Ovary (tissue), 9 donors: ENCODE results near the gene CELF1. TPM values are rescaled to one million over a fixed set of nuclear protein-coding genes. Genes with fewer than 3 reads are reported as not detected.
"Not testable (repeated sequence)": the region's sequence is repeated elsewhere in the genome, so short reads cannot be mapped to it uniquely, and the experiment has no call there.

ENCODE experiments used
- DNase-seq, 5 donors: peaks; one replicate each; pipeline ENCODE4 v3.0.0-alpha.2; 2019 to 2020
- H3K27ac ChIP-seq, 2 donors: fragments of 200-600 bp; one replicate each; pipeline versions ENCODE4 v1.5.1 to v1.8.0; 2019 to 2022
- H3K27me3 ChIP-seq: fragments of 200-600 bp; one replicate; pipeline ENCODE4 v1.8.0; 2022
- H3K36me3 ChIP-seq: fragments of 200-600 bp; sonication (generic); one replicate; pipeline ENCODE4 v1.5.1; 2019
- H3K4me1 ChIP-seq: one replicate; pipeline ENCODE4 v1.8.1; 2013; ENCODE audit warnings: mild to moderate bottlenecking, moderate library complexity; ENCODE audit not compliant: insufficient read depth
- H3K4me3 ChIP-seq: fragments of 200-600 bp; sonication (generic); one replicate; pipeline ENCODE4 v1.5.1; 2017
- H3K9me3 ChIP-seq, 2 donors: fragments of 200-600 bp in 1 of 2; sonication (generic) in 1 of 2; one replicate each; pipeline versions ENCODE4 v1.5.1 to v1.8.1; 2013 to 2019; ENCODE audit warnings: mild to moderate bottlenecking in 1 of 2, moderate library complexity in 1 of 2
- EP300 ChIP-seq: sonication (generic); formaldehyde crosslinking; IDR thresholded peaks from one replicate; pipeline ENCODE4 v1.6.1; 2017; ENCODE audit warnings: antibody characterized with exemption
- POLR2A ChIP-seq: fragments of 450-650 bp; IDR thresholded peaks from one replicate; pipeline ENCODE4 v1.6.1; 2017; ENCODE audit warnings: antibody characterized with exemption, mild to moderate bottlenecking, moderate library complexity
- WGBS, 3 donors: extraction: QIAGEN DNeasy Blood & Tissue Kit in 1 of 3; methylation state at CpG; one replicate each; pipeline versions ENCODE4 v1.1.5 to v1.1.7; 2013 to 2017; 5-methylcytosine and 5-hydroxymethylcytosine counted together
- intact Hi-C, 4 donors: fragments of 100-400 bp; cut with DNase I; formaldehyde crosslinking; loops; one replicate each; pipeline versions ENCODE4 v1.11.0 to v1.15.1; 2022 to 2023
- polyA plus RNA-seq, 2 donors: library from polyadenylated mRNA; stranded (reverse); fragments of 200-250 nt in 1 of 2; fragments of 350-450 nt in 1 of 2; fragmentation: Illumina TruSeq in 1 of 2; extraction: RNeasy Lipid Tissue Mini Kit (QIAGEN cat#74804) in 1 of 2; gene quantifications; one replicate each; pipeline ENCODE4 v1.2.3, GENCODE V29; 2013 to 2014
- total RNA-seq, 7 donors: library from RNA; depleted of rRNA in 2 of 7; stranded (reverse); fragments of >200 nt in 2 of 7; fragmentation: NEBNext Ultra II Directional in 3 of 7; extraction: Animal tissue kit (Norgen Biotek cat#: 25700) in 3 of 7; gene quantifications; one replicate each; pipeline versions ENCODE4 v1.1.0 to v1.2.4, GENCODE V29; 2016 to 2023
- TF ChIP-seq, protein P1 (sequence below), 3 donors: fragments of 450-650 bp in 2 of 3; fragments of 200-600 bp in 1 of 3; IDR thresholded peaks; one replicate each; pipeline versions ENCODE4 v1.5.1 to v1.8.0; 2016 to 2022; ENCODE audit warnings: antibody characterized with exemption in 3 of 3, mild to moderate bottlenecking in 1 of 3
- donor health status: DM: no; HTN: no; CAD: no; lungs with moderate emphysema.
- donor health status: DM: no; HTN: no; CAD: no.
- donor health status: Bipolar disorder and iron deficiency.
- donor health status: DM: yes; HTN: yes; CAD: no.
- donor health status: DM: no; HTN: no; CAD: no.
- donor health status: DM: yes; HTN: yes; CAD: no.

The CELF1 gene
- total and polyA plus RNA-seq, 9 donors, result 25.0 to 109 (median 71.5) TPM

DNA sequence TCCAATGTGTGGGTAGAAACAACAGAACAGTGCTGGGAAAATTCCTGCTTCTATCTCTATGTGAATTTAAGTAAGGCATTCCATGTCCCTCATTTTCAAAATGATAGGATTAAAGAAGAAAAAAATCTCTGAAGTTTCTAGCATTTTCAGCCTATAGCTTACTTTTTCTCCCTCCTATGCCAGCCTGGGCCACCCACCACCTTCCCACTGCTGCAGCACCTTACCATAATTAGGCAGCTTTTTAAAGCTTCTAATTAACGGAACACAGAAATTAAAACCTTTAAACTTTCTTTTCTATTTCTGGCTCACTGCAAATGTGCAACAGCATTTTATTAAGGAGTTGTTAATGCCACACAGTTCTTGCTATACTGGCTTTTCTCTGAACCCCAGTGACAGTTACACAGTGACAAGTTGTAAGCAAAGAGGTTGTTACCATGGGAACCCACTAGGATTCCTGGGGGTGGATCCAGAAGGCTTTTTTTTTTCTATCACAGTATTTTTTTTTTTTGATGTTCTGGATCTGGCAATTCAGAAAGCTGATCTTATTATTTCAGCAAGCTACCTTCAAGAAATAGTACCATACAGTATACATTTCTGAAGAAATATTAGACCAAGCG, 20.2 kb downstream of the CELF1 start:
- WGBS, 3 donors, result 62 to 67% (median 64%) methylated on average over 2 of the region's 2 CpGs
- Histone ChIP-seq H3K27ac (no peak overlapping the region), H3K4me1 (peaks cover 18% of the 10 kb centered on the region), H3K4me3 (no peak overlapping the region), H3K27me3 (no peaks in the 10 kb centered on the region), H3K36me3 (no peaks in the 10 kb centered on the region), H3K9me3 (no peaks in the 10 kb centered on the region)
- intact Hi-C loops, result no loop called here
- TF ChIP-seq, protein P1, sequence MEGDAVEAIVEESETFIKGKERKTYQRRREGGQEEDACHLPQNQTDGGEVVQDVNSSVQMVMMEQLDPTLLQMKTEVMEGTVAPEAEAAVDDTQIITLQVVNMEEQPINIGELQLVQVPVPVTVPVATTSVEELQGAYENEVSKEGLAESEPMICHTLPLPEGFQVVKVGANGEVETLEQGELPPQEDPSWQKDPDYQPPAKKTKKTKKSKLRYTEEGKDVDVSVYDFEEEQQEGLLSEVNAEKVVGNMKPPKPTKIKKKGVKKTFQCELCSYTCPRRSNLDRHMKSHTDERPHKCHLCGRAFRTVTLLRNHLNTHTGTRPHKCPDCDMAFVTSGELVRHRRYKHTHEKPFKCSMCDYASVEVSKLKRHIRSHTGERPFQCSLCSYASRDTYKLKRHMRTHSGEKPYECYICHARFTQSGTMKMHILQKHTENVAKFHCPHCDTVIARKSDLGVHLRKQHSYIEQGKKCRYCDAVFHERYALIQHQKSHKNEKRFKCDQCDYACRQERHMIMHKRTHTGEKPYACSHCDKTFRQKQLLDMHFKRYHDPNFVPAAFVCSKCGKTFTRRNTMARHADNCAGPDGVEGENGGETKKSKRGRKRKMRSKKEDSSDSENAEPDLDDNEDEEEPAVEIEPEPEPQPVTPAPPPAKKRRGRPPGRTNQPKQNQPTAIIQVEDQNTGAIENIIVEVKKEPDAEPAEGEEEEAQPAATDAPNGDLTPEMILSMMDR (IDR thresholded peaks at IDR 0.05), result no peak
- TF ChIP-seq EP300 (no peak), POLR2A (no peak)
- no peak for DNase-seq

DNA sequence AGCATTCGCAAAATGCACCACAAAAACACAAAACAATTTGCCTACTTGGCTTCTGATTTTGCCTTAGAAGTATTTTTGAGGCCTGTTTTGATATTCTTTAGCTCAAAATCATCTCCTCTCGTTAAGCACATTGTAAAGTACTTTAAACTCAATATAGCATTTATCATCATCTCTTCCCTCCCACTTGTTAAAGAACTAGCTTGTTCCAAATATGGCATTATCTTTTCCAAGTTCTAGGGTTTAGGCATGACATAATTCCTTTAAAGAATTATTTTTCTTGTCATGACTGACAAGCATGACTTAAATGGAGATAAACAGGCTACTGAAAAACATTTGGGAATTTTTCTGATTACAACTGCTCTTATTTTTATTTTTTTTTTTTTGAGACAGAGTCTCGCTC, 21.3 kb downstream of the CELF1 start:
- no peaks in the 10 kb centered on the region for H3K27me3 ChIP-seq
- no peak overlapping the region for H3K4me3 ChIP-seq
- TF ChIP-seq, protein P1 (IDR thresholded peaks at IDR 0.05), result no peak
- no peak for TF ChIP-seq POLR2A
- no peak for TF ChIP-seq EP300
- H3K36me3 ChIP-seq, result no peaks in the 10 kb centered on the region
- peaks cover 18% of the 10 kb centered on the region for H3K4me1 ChIP-seq
- no peak for DNase-seq
- H3K27ac ChIP-seq, result no peak overlapping the region
- intact Hi-C loops, result no loop called here
- WGBS, 3 donors, result 43 to 52% (median 51%) methylated on average over 3 of the region's 3 CpGs
- no peaks in the 10 kb centered on the region for H3K9me3 ChIP-seq

DNA sequence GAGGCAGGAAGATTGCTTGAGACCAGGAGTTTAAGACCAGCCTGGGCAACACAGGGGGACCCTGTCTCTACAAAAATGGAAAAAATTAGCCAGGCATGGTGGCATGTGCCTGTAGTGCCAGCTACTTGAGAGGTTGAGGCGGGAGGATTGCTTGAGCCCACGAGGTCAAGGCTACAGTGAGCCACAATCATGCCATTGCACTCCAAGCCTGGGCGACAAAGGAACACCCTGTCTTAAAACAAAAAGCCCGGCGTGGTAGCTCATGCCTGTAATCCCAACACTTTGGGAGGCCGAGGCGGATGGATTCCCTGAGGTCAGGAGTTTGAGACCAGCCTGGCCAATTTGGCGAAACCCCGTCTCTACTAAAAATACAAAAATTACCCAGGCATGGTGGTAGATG, 22.2 kb downstream of the CELF1 start:
- H3K4me1 ChIP-seq, result peaks cover 18% of the 10 kb centered on the region
- H3K36me3 ChIP-seq, intact Hi-C loops, DNase-seq, H3K4me3 ChIP-seq, H3K27me3 ChIP-seq, H3K9me3 ChIP-seq, H3K27ac ChIP-seq: not testable (repeated sequence)
- WGBS, 3 donors, result 81 to 87% (median 84%) methylated on average over 9 of the region's 9 CpGs

DNA sequence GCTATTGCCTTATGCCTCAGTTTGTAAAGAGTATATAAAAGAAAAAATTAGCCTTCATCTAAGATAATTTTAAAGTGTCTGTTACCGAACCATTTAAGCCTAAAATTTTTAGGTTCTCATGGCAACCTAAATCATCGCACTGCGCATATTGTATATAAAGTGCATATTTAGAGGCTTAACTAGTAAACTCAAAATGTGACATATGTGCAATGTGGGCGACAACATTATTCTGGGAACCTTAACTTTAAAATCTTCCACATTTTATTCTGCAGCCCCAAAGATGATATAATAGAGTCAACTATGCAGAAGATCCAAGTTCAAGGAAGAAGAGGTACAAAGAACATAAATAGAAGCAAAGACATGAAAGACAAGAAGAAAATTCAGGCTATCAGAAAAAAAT, 23.0 kb downstream of the CELF1 start:
- no peak overlapping the region for H3K4me3 ChIP-seq
- intact Hi-C loops, result no loop called here
- no peaks in the 10 kb centered on the region for H3K27me3 ChIP-seq
- WGBS, 3 donors, result 91 to 95% (median 92%) methylated on average over 4 of the region's 4 CpGs
- no peak for DNase-seq
- TF ChIP-seq, protein P1 (IDR thresholded peaks at IDR 0.05), result no peak
- TF ChIP-seq POLR2A (no peak), EP300 (no peak)
- H3K4me1 ChIP-seq, result peaks cover 20% of the 10 kb centered on the region
- no peaks in the 10 kb centered on the region for H3K36me3 ChIP-seq
- H3K9me3 ChIP-seq, result no peaks in the 10 kb centered on the region
- no peak overlapping the region for H3K27ac ChIP-seq

DNA sequence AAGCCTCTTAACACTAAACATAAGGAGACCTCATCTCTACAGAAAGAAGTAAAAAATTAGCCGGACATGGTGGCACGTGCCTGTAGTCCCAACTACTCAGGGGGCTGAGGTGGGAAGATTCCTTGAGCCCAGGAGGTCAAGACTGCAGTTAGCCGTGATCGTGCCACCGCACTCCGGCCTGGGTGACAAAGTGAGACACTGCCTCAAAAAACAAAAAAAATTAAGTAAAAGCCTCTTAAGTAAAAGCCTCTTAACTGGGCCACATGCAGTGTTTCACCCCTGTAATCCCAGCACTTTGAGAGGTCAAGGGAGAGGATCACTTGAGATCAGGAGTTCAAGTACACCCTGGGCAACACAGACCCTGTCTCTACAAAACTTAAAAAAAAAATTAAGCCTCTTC, 25.7 kb downstream of the CELF1 start:
- 91 to 94% (median 92%) methylated on average over 6 of the region's 6 CpGs for WGBS, 3 donors
- Histone ChIP-seq H3K36me3 (no peaks in the 10 kb centered on the region), H3K27ac (no peak overlapping the region), H3K4me1 (peaks cover 24% of the 10 kb centered on the region), H3K27me3 (no peaks in the 10 kb centered on the region), H3K9me3 (no peaks in the 10 kb centered on the region), H3K4me3 (no peak overlapping the region)
- TF ChIP-seq POLR2A (no peak), EP300 (no peak)
- TF ChIP-seq, protein P1 (IDR thresholded peaks at IDR 0.05), result no peak
- DNase-seq, result no peak
- intact Hi-C loops, result no loop called here

DNA sequence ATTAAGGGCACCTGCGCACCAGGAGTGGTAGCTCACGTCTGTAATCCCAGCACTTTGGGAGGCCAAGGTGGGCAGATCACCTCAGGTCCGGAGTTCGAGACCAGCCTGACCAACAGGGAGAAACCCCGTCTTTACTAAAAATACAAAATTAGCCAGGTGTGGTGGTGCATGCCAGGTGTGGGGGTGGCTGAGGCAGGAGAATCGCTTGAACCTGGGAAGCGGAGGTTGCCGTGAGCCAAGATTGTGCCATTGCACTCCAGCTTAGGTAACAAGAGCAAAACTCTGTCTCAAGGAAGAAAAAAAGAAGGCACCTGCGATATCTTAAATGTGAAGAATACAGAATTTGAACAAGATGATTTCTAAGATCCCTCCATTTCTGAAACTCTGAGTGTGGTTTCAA, 26.9 kb downstream of the CELF1 start:
- intact Hi-C loops, H3K9me3 ChIP-seq, DNase-seq, H3K36me3 ChIP-seq, H3K27ac ChIP-seq, H3K4me3 ChIP-seq, H3K27me3 ChIP-seq: not testable (repeated sequence)
- 87 to 93% (median 91%) methylated on average over 9 of the region's 9 CpGs for WGBS, 3 donors
- peaks cover 19% of the 10 kb centered on the region for H3K4me1 ChIP-seq
